ENCODE results near the gene FMO5.
"Not testable (repeated sequence)": the region's sequence is repeated elsewhere in the genome, so short reads cannot be mapped to it uniquely, and the experiment has no call there.

The FMO5 gene

GRCh38 chr1:147204080-147204479, 21.1 kb downstream of the FMO5 start:
- DNase-seq = no peak

DNA sequence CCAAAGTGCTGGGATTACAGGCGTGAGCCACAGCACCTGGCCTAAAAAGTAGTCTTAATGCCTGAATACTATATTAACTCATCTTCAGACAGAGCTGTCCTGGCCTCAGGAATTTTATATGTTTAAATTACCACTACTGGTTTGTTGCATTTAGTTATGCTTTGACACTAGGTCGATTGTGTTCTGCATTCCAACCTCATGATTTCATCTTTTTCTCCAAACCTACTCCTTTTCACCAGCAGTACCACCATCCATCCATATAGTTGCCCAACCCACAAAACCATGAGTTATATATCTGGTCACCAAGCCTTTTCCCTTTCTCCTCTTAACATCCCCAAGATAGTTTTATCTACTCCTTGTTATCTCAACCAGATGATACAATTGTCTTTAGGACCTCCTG, 22.6 kb downstream of the FMO5 start:
- DNase-seq = no peak

- no peak for DNase-seq
These were observed 23.4 kb downstream of the FMO5 start for GRCh38 chr1:147201786-147202185.

DNA sequence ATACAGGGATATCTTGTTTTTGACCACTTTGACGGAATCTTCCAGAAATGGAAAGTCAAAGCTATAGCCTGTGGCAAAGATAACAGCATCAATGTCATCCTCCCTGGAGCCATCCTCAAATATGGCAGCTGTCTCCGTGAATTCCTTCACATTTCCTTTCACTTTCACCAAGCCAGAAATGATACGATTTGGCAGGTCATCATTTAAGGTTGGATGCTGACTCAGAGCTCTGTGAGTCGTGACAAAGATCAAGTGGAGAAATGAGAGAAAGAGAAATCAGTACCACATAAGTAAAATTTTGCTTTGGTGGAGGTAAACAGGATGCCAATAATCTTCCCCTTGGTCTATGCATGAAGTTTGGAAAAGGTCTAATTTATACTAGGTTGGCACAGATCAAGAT, 23.9 kb downstream of the FMO5 start:
- no peak for DNase-seq

GRCh38 chr1:147197324-147197723, 27.8 kb downstream of the FMO5 start:
- DNase-seq = not testable (repeated sequence)

DNA sequence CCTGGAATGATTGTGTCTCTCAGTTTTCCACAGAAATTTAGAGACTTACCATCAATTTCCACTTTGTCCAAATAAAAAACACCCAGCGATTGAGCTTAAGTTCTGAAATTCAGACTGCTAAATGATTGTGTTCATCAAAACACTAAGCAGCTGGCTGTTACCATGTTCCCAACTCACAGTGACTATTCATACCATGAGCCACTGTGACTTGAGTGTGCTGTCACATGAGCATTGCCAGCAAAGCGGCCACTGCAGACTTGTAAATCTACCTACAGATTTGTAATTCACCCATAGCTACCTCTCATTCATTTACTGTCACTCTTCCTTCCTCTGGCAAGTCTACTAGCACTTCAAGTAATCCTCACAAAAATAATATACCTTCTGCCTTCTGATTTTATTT, 35.6 kb downstream of the FMO5 start:
- no peak for DNase-seq

- DNase-seq = no peak
These were observed 39.7 kb downstream of the FMO5 start for GRCh38 chr1:147185432-147185831.

- no peak for DNase-seq
These were observed 47.3 kb downstream of the FMO5 start for GRCh38 chr1:147177611-147178380.

DNA sequence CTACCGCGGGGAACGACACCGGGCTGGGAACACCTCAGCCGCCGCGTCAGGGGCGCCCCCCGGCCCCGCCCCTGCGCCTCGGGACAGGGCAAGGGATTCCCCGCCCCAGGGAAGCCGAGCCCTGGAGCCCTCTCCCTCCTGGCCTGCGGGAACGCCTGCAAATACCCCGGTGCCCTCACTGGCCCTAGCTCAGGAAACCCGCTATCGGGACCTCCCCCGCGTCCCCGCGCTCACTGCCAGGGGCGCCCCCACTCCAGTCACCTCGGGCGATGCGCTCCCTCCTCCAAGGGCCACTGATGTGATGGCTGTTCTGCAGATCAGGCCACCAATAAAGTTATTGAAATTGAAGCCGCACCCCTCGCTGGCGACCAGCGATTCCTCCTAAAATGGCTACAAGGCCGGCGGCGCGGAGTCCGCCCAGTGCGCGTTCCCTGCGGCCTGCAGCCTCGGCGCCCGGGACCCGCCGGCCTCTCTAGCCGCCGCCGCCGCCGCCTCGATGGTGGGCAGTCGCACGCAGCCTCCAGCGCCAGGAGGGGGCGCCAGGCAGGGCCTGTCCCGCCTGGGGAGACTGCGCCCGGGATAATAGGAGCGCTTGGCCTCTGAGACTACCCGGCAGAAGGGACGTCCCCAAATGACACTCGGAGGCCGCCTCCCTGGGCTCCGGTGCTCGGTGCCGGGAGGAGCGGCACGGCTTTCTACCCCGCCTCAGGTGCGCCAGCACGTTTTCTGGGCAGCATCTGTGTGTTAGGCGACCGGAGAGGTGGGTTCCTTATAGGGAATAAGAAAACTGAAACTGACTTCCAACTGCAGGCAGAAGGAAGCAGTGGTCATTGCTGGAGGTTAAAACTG, 52.7 kb downstream of the FMO5 start, which contains the start of gene PRKAB2:
TSS of gene PRKAB2 (minus strand) at position 303 of the 849 bp plus-strand sequence. CDS start 326 bp downstream, outside the sequence.
- DNase-seq = peak; percentile 97

DNA sequence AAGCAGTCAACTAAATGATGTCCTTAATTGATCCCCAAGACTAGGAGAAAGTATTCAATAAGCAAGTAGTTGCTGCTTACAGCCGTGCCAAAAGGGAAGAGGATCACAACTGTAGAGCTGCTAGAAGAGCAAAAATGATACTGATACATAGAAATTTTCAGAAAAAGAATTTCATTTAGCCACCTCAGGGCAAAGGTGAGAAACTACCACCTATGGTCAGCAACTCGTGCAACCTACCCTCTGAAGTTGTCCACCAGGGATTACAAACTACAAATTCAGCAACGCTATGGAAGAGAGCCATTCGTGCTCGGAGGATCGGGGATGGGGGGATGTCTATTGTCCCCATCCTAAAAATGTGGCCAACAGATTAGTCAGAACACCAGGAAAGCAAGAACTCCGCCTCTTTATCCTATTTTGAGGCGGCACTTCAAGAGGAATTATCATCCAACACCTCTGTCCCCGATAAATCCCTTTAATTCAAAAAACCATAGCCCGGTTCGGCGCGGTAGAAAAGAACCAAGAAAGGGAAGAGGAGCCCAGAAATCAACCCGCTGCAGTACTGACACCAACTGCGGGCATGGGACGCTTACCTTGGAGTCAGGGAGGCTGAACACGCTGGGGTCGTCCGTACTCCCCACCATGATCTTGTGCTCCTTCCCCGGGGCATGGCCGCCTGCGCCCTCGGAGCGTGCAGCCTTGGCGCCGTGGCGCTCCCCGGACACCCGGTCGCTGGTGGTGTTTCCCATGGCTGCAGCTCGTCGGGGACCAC, 53.6 kb downstream of the FMO5 start:
- no peak for DNase-seq

DNA sequence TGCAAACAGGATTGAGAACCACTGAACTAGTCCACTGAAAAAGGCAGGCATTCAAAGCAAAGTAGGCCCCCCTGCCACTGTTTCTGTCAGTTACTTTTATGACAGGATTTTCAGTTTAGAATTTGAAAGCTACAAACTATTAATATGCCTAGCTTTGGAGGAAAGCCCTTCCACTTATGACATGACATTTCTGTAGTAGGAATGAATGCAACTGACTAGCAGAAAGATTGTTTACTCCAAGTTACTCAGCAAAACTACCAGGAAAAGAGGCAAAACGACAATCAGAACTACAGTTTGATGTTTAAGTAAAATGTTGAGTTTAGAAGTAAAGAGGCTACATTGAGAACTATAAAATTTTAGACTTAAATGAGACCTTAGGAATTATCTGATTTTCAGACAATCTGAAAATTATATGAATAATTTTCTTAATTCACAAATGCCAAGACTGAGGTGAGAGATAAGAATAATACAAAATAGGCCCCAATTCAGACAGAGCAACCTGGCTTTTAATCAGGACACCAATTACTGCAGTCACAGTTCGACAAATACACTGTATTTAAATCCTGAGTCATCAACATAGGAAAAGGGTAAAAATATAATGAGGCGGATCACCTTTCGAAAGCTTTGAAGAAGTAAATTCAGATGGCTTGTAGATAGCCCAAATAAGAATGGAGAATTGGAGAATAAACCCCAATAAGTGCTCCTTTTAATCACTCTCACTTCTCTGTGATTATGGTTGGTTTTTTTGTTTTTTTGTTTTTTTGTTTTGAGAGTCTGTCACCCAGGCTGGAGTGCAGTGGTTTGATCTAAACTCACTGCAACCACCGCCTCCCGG, 55.1 kb downstream of the FMO5 start:
- no peak for DNase-seq

GRCh38 chr1:147169171-147169570, 56.0 kb downstream of the FMO5 start:
- DNase-seq = no peak

DNA sequence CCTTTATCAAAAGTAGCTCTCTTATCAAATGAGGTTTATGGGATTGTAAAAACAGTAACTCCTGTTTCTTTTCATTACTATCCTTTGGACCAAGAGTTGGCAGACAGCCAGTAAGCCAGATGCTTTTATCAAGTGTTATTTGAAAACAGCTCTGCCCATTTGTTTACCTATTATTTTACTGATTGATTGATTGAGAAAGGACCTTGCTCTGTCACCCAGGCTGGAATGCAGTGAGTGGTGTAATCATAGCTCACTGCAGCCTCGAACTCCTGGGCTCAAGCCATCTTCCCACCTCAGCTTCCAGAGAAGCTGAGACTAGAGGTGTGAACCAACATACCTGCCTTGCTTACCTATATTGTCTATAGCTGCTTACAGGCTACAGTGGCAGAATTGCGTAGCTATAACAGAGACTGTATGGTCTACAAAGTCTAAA, 56.5 kb downstream of the FMO5 start:
- peak; percentile 13 for DNase-seq

GRCh38 chr1:147167365-147167764, 57.8 kb downstream of the FMO5 start:
- no peak for DNase-seq

DNA sequence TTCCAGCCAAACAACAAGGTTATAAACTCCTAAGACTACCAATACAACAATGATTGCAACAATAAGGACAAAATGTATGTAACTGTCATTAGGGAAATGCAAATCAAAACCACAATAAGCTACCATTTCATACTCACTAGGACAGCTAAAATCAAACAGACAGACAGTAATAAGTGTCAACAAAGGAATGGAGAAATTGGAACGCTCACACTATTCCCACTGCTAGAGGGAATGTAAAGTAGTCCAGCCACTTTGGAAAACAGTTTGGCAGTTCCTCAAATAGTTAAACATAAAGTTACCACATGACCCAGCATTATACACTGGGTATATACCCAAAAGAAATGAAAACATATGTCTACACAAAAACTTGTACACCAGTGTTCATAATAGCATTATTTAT, 62.1 kb downstream of the FMO5 start:
- DNase-seq = no peak

- no peak for DNase-seq
These were observed 63.0 kb downstream of the FMO5 start for GRCh38 chr1:147162093-147162492.

- DNase-seq = not testable (repeated sequence)
These were observed 68.0 kb downstream of the FMO5 start for GRCh38 chr1:147157116-147157515.

- no peak for DNase-seq
These were observed 68.5 kb downstream of the FMO5 start for GRCh38 chr1:147156642-147157041.

DNA sequence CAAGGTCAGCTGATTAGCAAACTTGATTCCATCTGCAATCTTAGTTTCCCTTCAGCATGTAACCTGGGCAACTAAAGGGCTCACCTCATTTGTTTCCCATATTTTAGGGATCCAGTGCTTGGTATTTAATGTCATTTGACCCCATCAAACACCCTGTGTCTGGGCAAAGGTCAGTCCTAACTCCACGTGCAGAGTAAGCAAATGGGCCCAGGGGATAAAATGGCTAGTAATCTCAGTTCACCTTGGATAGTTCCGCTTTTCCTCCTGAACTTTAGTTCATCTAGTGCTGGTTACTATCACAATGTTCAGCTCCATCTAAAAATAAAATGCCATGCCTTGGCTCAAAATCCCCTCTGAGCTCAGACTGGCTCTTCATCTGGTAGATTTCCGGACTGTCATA, 72.4 kb downstream of the FMO5 start:
- DNase-seq = no peak

DNA sequence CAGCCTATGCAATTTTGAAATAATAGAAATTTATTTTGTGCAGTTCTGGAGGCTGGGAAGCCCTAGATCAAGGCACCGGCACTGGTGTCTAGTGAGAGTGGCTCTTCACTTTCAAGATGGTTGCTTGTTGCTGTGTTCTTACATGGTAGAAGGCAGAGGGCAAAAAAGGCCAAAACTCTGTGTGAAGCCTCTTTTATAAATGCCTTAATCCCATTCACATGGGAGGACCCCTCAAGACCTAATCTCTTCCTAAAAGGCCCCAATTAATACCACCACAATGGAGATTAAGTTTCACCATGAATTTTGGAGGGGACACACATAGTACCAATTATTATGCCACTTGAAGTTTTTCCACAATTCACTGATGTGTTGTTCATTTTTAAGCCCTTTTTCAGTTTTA, 73.9 kb downstream of the FMO5 start:
- DNase-seq = no peak

DNA sequence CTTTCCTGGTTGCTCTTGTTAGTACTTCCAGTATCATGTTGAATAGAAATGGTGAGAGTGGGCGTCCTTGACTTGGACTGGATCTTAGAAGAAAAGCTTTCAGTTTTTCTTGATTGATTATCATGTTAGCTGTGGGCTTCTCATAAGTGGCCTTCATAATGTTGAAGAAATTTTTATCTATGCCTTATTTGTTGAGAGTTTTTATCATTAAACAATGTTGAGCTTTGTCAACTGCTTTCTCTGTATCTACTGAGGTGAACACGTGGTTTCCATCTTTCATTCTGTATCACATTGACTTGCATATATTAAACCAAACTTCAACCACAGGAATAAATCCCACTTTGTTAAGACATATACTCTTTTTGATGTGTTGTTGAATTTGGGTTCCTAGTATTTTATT, 82.3 kb downstream of the FMO5 start:
- no peak for DNase-seq
